ENCODE measurements around the gene NRDE2.

Gene NRDE2

GRCh38 chr14:90297876-90298629, 33.7 kb downstream of the NRDE2 start:
- DNase-seq, result no peak

- no peak for DNase-seq
Measured at GRCh38 chr14:90296641-90297040, 35.1 kb downstream of the NRDE2 start.

GRCh38 chr14:90295870-90296516, 35.7 kb downstream of the NRDE2 start:
- no peak for DNase-seq

- no peak for DNase-seq
Measured at GRCh38 chr14:90294872-90295271, 36.9 kb downstream of the NRDE2 start.

GRCh38 chr14:90293766-90294730, 37.7 kb downstream of the NRDE2 start:
- DNase-seq, result no peak

GRCh38 chr14:90291699-90292098, 40.0 kb downstream of the NRDE2 start:
- DNase-seq, result no peak

- no peak for DNase-seq
Measured at GRCh38 chr14:90290337-90291011, 41.3 kb downstream of the NRDE2 start.

- no peak for DNase-seq
Measured at GRCh38 chr14:90288651-90289355, 42.9 kb downstream of the NRDE2 start.

GRCh38 chr14:90287791-90288190, 44.0 kb downstream of the NRDE2 start:
- DNase-seq, result no peak

GRCh38 chr14:90281756-90282155, 50.0 kb downstream of the NRDE2 start:
- DNase-seq, result no peak

GRCh38 chr14:90281261-90281660, 50.5 kb downstream of the NRDE2 start:
- no peak for DNase-seq

- DNase-seq, result no peak
Measured at GRCh38 chr14:90280096-90280495, 51.6 kb downstream of the NRDE2 start.

- no peak for DNase-seq
Measured at GRCh38 chr14:90278199-90279175, 53.3 kb downstream of the NRDE2 start.

GRCh38 chr14:90277581-90278198, 54.1 kb downstream of the NRDE2 start:
- no peak for DNase-seq

GRCh38 chr14:90276646-90277367, 54.9 kb downstream of the NRDE2 start:
- DNase-seq, result no peak

GRCh38 chr14:90275820-90276219, 55.9 kb downstream of the NRDE2 start:
- peak; percentile 31 for DNase-seq

GRCh38 chr14:90275458-90275814, 56.3 kb downstream of the NRDE2 start:
- no peak for DNase-seq

- peak; percentile 5 for DNase-seq
Measured at GRCh38 chr14:90274808-90275457, 56.8 kb downstream of the NRDE2 start.

- no peak for DNase-seq
Measured at GRCh38 chr14:90274019-90274418, 57.7 kb downstream of the NRDE2 start.
